Inferior parietal cortex (tissue), 1 donor: ENCODE measurements around the gene EXOC7.
"Not testable (repeated sequence)": the region's sequence is repeated elsewhere in the genome, so short reads cannot be mapped to it uniquely, and the experiment has no call there.

ENCODE experiments used
- DNase-seq: peaks from one replicate; pipeline ENCODE4 v3.0.0-alpha.2; 2016; ENCODE audit errors: extremely low spot score

EXOC7 gene

DNA sequence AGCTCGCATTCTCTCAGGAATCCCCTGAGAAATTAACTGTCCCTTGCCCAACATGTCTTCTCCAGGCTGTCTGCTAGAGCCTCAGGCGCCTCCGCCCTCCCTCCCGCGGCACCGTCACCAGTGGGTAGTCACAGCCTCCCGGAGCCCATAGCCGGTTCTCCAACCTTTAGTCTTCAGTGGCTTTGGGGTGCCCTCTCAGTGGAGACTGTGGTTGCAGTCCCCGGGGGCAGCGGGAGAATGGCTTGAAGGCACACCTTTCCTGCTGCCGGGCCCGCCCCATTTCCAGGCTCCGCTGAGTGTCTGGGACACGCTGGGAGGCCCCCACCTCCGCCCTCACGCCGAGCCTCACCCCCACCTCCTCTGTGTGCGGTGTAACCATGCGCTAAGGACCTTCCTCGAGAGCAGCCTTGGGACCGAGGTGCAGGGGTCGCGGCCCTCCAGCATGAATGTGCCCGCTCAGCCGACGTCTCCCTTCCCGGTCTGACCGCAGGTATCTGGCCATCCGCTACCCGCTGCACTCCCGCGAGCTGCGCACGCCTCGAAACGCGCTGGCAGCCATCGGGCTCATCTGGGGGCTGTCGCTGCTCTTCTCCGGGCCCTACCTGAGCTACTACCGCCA lies 27.3 kb downstream of the EXOC7 start:
- no peak for DNase-seq

- no peak for DNase-seq
Measured at GRCh38 chr17:76075364-76076145, 28.0 kb downstream of the EXOC7 start.

DNA sequence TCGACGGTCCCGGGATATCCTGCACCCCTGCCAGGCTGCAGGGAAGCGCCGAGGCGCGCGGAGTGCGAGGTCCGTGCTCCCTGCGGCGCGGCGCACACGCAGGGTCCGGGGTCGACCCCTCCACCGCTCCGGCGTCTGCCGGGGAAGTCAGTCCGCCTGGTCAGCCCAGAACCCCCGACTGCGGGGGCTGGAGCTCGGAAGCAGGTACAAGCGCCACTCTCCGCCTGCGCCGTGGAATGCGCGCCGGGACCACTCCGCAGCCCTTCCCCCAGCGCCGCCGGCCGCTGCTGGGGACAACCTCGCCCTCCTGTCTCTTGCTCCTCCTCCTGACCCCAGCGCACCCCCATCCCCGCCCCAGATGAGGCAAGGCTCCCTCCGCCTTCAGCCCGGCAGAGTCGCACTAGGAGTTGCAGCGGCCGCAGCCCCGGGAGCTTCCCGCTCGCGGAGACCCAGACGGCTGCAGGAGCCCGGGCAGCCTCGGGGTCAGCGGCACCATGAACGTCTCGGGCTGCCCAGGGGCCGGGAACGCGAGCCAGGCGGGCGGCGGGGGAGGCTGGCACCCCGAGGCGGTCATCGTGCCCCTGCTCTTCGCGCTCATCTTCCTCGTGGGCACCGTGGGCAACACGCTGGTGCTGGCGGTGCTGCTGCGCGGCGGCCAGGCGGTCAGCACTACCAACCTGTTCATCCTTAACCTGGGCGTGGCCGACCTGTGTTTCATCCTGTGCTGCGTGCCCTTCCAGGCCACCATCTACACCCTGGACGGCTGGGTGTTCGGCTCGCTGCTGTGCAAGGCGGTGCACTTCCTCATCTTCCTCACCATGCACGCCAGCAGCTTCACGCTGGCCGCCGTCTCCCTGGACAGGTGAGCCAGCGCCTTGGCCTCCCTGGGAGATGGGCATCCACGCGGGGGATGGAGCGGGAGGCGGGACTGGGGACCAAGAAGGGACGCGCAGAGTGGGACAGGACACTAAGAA lies 28.9 kb downstream of the EXOC7 start, which contains the start of gene GALR2:
Gene GALR2 (plus strand): TSS at position 392 of the 974 bp plus-strand sequence. CDS start 103 bp downstream, at position 495.
- DNase-seq = no peak

- DNase-seq = peak; percentile 92
Measured at GRCh38 chr17:76072148-76072858, 31.3 kb downstream of the EXOC7 start, which contains the start of gene SRP68. Gene SRP68, minus strand, starts transcription at chr17:76072517. Its CDS starts 26 bp downstream, at chr17:76072491.

DNA sequence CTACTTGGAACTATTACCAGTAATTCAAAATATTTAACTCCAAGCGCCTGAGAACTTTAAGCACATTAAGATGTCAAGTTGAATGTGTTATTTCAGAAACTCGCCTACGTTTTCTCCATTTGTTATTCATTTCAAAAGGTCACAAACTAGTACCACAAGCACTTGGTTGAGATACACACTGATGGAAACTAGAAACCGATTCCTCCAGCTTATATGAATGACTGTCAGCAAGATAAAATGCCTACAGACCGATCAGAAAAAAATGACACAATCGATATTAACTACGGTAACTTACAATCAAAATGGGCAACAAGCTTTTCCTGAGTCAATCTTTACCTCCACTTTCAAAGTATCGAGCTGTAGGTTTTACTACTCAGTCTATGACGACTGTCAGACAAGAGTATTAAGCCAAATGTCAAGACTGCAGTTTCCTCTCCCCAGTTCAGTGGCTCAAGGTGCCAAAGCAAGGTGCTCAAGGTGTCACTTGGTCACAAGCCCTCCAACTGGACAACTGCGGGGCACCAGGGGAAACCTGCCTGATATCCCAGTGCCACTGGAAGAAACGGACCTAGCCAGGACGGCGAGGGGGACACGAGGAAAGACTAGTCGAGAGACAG lies 31.9 kb downstream of the EXOC7 start:
- DNase-seq = no peak

GRCh38 chr17:76065775-76066174 lies 37.8 kb downstream of the EXOC7 start:
- no peak for DNase-seq

DNA sequence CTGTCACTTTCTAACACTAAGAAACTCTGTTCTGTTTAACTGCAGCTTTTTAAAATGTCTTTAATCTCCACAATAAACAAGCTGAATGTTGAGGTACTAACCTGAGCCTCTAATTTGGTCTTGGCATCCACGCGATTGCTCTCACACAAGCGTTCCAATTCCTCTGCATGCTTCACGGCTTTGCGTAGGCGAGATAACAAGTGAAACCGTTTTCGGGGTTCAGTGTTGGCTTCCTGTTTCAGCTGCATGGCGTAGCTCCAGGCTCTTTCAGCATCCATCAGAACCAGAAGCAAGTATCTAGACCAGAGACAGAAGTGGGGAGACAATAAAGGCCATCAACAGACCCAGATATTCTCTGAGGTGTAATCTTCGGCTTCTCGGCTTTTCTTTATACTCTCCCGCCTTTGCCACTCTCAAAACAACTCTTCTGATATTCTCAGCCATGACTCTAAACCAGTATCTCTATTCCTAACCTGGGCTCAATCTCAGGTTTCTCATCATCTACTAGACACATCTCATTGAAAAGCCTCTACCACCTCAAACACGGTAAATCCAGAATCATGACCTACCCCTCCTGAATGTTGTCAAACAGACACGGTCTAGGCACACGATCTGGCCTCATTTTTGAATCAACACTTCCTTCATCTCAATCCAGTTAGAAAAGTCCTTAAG lies 39.6 kb downstream of the EXOC7 start:
- peak; percentile 20 for DNase-seq

- not testable (repeated sequence) for DNase-seq
Measured at GRCh38 chr17:76058264-76058663, 45.3 kb downstream of the EXOC7 start.

DNA sequence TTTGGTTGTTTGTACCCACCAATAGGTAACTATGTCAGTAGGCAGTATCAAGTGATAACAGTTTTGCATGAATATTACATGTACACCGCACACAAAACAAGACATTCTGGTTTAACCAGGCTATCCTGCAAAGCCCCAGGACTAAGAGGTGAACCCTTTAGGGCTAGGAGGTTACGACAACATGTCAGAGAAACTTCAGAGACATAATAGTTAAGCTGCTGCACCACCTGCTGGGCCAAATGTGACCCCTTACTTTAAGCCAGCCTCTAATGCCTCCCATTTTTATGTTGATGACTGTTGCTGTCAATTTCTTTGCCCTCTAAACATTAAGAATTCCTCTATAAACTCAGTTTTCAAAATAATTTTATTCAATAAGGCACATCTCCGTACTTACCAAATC lies 46.7 kb downstream of the EXOC7 start:
- DNase-seq = no peak

DNA sequence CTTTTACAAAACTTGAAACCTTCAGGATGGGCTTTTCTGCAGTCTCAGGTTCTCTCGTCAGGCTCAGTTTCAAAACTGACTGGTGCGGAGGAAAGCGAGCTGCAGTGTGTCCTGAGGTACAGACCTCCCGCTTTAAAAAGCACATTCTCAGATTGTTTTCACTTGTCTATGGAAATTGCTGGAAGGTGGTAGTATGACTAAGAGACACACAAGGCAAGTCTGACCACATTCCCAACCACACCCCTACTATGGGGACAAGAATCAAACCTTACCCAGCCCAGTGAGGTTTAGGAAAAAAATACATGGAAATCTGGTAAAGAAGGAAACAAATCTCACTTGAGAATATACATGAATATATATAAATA lies 49.5 kb downstream of the EXOC7 start:
- DNase-seq = no peak

DNA sequence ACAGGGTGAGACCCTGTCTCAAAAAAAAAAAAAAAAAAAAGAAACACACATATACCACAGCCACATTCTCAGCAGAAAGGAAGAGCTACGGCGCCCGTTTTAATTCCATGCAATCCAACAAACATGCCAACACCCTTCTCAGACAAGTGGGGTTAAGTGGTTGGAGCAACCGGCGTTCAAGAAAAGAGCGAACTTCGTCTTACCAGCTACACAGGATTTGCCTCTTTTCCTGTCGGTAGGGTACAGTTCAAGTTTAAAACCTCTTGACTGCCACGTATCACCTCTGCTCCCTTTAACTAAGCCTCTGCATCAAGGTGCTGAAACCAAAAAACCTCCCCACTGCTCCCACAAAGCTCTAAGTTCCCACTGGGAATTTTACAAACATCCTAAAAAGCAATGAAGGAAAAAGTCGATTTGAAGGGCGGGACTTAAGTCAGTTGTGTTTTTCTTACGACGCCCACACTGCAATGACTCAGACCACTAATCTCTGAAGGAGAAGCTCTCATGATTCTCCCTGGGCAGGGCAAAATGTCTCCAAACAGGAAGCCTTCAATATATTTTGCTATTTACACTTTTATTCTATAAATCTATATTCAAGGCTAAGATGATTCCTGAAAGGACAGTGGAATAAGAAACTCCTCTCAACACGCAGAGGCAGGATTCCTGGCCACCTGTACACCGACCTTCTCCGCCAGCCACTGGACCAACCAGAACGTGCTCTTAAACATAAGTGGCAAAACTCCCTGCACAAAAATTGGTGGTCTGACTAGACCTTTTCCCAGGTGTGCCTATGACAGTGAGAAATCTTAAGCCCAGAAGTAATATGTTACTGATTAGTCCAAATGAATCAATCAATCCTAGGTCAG lies 50.1 kb downstream of the EXOC7 start:
- no peak for DNase-seq

- DNase-seq = no peak
Measured at GRCh38 chr17:76051561-76051960, 52.0 kb downstream of the EXOC7 start.

DNA sequence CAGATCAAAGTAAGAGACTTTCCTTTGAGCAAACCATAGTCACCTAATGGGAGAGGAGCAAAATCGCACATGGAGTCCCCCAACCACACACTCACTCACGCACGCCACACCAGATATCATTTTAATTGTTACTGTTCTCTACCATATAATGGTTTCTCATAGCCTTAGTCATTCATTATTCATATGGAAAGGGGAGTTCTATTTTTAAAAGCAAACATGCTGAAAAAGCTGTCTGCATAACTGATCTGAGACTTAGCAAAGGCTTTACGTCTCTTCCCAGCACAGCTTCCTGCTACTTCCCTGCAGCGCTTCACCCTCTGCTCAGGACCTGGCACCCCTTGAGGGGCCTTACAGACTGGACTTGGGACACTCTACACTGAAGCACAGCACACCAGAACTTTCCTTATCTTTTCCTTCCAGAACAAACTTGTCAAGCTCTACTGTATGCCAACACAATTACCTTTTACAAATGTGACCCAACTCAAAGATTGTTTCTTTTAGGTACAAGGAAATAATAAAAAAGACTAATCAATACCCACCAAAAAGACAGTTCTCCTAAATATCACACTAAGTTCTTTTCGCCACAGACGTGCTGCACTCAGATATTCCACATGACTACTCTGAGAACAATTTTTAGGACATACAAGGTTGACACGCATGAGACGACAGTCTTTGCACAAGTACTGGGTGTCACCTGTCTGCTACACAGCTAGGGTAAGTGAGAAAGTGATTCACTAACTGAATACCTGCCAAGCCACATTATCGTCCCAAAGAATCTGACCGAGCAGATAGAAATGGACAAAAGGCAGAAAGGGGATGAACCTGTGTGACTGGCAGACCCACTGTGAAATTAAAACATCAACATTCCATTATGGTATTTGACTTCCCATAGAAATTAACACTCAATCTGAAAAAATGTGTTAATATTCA lies 52.8 kb downstream of the EXOC7 start:
- DNase-seq = no peak

DNA sequence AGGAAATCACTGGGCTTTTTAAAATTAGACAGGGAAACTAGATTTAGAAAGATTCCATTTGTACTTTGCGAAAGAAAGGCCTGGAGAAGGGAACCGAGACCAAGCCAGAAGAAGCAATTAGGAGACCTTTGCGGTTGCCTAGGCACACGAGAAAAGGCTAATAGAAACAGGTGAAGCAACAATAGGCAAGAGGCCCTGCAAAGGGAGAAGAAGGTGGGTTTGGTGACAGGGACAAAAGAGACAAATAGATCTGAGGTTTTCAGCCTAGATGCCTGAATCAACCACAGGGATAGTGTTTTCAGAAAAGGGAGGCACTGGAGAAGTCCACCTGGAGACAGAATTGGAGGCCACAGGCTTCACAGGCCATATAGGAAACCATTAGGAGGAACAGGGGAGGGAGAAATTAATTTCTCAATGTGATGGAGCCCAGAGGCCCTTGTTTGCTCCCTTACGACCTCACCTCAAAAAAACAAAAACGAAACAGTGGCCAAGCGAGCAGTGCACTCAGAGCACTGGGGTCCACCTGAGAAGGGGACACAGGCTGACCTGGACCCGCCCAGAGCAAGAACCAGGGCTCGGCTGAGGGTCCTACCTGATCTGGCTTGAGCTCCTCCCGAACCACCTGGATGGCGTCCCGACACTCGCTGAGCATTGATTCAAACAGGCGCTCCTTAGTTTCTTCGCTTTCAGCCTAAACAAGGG lies 53.6 kb downstream of the EXOC7 start:
- DNase-seq = no peak

DNA sequence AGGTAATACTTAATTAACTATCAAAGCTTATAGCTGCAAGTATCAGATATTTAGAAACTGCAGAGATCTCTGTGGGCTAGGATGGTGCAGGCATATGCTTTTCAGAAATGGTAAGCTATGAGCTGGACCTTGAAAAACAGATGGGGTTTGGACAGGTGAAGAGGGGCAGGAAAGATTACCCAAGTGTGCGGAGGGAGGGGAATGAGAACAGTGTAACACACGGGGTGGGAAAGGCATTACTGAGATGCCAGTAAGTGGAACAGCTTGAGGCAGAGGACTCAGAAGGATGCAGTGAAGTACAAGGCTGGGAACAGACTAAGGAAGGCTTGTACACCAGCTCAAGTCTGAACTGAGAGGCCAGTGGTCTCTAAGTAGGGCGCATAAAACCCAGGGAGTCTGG lies 54.3 kb downstream of the EXOC7 start:
- DNase-seq = no peak

- DNase-seq = no peak
Measured at GRCh38 chr17:76048711-76049110, 54.9 kb downstream of the EXOC7 start.

DNA sequence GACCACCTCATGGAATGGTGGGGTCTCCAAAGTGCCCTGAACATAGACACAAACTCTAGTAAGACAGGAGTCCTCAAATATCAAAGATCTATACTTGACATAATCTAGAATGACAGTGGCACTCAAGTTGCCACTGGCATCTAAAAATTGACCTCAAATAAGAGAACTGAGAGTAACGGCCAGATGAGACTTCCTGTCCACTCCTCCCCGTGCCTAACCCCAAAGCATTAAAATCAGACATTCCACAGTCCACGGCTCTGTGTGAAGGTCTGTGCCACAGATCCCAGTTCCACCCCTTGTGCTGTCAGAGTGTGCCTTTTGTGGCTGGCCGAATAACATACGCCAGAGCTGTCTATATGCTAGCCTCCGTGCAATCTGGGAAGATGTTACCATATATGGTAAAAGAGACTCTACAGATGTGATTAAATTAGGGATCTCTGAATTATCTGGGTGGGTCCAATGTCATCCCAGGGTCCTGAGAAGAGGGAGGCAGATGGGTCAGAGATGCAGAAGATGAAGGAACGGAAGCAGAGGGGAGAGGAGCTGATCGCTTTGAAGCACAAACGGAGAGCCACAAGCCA lies 55.5 kb downstream of the EXOC7 start:
- DNase-seq = no peak
